ENCODE results near the gene REG4. TPM values are rescaled to one million over a fixed set of nuclear protein-coding genes. Genes with fewer than 3 reads are reported as not detected.
A peak's percentile ranks its signal among the peaks of the same experiment; 100 is the strongest.

Gene REG4
- total and polyA plus RNA-seq, 9 donors, result 0.36 to 2.4 TPM; not detected in 7

DNA sequence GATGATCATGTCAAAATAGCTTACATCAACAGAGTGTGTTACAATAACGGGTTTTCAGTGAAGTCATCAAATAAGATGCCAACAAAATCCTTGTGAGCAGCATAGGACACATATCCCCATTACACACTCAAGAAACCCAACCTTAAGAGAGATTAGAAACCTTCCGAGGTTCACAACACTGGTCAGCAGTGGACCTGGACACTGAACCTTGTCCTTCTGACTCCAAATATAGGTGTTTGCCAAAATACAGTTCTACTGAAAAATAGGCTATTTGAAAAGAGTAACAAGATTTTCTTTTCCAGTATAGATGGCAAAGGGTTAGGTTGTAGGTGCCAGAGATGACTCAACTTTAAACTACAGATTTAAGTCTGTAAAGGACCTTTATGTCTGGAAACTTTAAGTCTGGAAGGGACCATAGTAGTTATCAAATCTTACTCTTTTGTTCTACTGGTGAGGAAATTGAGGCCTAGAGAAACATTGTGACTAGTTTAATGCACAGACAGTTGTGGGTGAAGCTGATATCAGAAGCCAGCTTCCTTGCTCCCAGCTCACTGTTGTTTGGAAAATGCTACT lies 811 bp upstream of the REG4 start:
- H3K36me3 ChIP-seq, result no peaks in the 10 kb centered on the region
- H3K27me3 ChIP-seq, result no peaks in the 10 kb centered on the region
- no peak for DNase-seq
- TF ChIP-seq, protein P1, sequence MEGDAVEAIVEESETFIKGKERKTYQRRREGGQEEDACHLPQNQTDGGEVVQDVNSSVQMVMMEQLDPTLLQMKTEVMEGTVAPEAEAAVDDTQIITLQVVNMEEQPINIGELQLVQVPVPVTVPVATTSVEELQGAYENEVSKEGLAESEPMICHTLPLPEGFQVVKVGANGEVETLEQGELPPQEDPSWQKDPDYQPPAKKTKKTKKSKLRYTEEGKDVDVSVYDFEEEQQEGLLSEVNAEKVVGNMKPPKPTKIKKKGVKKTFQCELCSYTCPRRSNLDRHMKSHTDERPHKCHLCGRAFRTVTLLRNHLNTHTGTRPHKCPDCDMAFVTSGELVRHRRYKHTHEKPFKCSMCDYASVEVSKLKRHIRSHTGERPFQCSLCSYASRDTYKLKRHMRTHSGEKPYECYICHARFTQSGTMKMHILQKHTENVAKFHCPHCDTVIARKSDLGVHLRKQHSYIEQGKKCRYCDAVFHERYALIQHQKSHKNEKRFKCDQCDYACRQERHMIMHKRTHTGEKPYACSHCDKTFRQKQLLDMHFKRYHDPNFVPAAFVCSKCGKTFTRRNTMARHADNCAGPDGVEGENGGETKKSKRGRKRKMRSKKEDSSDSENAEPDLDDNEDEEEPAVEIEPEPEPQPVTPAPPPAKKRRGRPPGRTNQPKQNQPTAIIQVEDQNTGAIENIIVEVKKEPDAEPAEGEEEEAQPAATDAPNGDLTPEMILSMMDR (IDR thresholded peaks at IDR 0.05), result no peak
- H3K27ac ChIP-seq, result no peak overlapping the region
- 75 to 85% (median 78%) methylated on average over 2 of the region's 2 CpGs for WGBS, 3 donors
- intact Hi-C loops (cut with DNase I), result no loop called here
- no peak overlapping the region for H3K4me3 ChIP-seq
- H3K9me3 ChIP-seq, result no peaks in the 10 kb centered on the region
- no peaks in the 10 kb centered on the region for H3K4me1 ChIP-seq (ENCODE audit: insufficient read depth)

DNA sequence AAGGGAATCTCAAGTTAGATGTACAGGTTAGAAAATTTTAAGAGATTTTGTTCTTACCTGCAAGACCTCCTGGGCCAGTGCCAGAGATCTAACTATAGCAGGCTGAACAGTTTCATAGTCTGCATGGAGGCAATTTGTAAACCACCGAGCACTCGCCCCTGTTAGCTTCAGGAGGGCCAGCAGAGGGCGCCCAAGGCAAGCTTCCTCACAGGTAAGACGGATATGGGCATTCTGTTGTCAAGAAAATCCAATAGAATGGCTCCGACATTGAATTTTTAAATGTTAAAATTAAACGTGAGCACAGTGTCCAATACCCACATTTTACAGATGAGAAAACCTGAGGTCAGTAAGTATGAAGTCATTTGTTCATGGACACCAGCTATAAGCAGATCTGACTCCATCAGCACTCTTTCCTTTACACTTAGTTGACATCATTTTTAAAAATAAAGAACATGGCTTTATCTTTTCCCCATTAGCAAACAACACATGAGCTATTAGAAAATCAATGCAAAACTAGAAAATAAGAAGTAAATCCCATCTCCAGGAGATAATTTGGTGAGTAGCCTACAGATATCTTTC lies 2.2 kb downstream of the REG4 start:
- Histone ChIP-seq H3K4me1 (ENCODE audit: insufficient read depth) (no peaks in the 10 kb centered on the region), H3K9me3 (no peaks in the 10 kb centered on the region), H3K27me3 (no peaks in the 10 kb centered on the region), H3K4me3 (no peak overlapping the region), H3K36me3 (no peaks in the 10 kb centered on the region), H3K27ac (no peak overlapping the region)
- DNase-seq, result peak; percentile 58 to 82 (median 70)
- intact Hi-C loops (cut with DNase I), result loop anchor here in 1 of 4 donors (10.0 kb wide), 1 partner anchor 64 kb away; no protein-coding TSS in a partner anchor
- TF ChIP-seq POLR2A (IDR thresholded peaks at IDR 0.05), result no peak
- TF ChIP-seq, protein P1 (IDR thresholded peaks at IDR 0.05), result peak; percentile 52 to 56 (median 54)
- 0 to 1% (median 1%) methylated on average over 6 of the region's 6 CpGs for WGBS, 3 donors

DNA sequence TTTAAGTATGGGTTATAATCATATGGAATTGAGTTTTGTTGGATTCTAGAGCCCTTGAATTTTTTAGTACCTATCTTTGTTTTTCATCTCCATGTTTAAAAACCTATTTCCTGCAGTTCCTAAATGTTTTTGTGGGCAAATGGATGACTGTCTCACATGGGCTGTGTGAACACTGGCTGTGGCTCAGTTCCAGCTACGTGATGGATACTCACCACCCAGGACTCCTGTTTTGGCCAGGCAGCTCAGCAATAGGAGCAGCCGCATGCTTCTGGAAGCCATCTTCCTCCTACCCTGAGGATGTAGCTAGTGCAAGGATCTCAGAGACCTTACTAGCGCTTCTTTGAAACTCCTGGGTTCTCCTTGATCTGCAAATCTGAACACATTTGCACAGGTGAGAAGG lies 2.8 kb downstream of the REG4 start:
- Histone ChIP-seq H3K9me3 (no peaks in the 10 kb centered on the region), H3K27ac (no peak overlapping the region), H3K36me3 (no peaks in the 10 kb centered on the region), H3K27me3 (no peaks in the 10 kb centered on the region), H3K4me3 (no peak overlapping the region), H3K4me1 (ENCODE audit: insufficient read depth) (no peaks in the 10 kb centered on the region)
- intact Hi-C loops (cut with DNase I), result loop anchor here in 1 of 4 donors (10.0 kb wide), 1 partner anchor 64 kb away; no protein-coding TSS in a partner anchor
- 38 to 48% (median 44%) methylated on average over 3 of the region's 3 CpGs for WGBS, 3 donors
- TF ChIP-seq, protein P1 (IDR thresholded peaks at IDR 0.05), result no peak
- no peak for TF ChIP-seq POLR2A (IDR thresholded peaks at IDR 0.05)
- DNase-seq, result no peak

DNA sequence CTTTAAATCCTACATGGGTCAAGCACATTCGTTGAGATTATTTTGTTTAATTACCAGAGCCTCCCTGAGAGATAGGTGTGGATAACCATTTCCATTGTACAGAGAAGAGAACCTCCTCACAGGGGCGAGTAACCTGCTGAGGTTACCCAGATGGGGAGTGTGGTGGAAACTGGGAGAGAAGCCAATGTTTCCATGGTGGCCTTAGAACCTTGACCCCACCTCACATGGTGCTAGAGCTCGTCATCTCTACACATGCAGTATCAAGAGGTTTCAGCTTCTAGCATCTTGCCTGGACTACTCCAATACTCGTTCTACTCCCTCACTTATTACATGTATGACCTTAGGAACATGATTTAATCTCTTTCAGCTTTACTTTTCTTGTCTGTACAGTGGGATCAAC lies 4.8 kb downstream of the REG4 start:
- no peak overlapping the region for H3K4me3 ChIP-seq
- DNase-seq, result no peak
- no peaks in the 10 kb centered on the region for H3K4me1 ChIP-seq (ENCODE audit: insufficient read depth)
- no peaks in the 10 kb centered on the region for H3K36me3 ChIP-seq
- 54 to 64% (median 59%) methylated on average over 4 of the region's 4 CpGs for WGBS, 3 donors
- intact Hi-C loops (cut with DNase I), result loop anchor here in 1 of 4 donors (10.0 kb wide), 1 partner anchor 62 kb away; no protein-coding TSS in a partner anchor
- H3K27ac ChIP-seq, result no peak overlapping the region
- TF ChIP-seq EP300 (IDR thresholded peaks at IDR 0.05) (no peak), POLR2A (IDR thresholded peaks at IDR 0.05) (no peak)
- TF ChIP-seq, protein P1 (IDR thresholded peaks at IDR 0.05), result no peak
- no peaks in the 10 kb centered on the region for H3K27me3 ChIP-seq
- no peaks in the 10 kb centered on the region for H3K9me3 ChIP-seq
